Epidermal melanocyte (primary cell): Measurements from ENCODE around the gene LRRC1.

Source experiments
- DNase-seq: peaks from one replicate; pipeline ENCODE4 v3.0.0; 2011; ENCODE audit warnings: low spot score; ENCODE audit not compliant: insufficient read length

The LRRC1 gene

GRCh38 chr6:53878808-53879207, 84.0 kb downstream of the LRRC1 start:
- DNase-seq, result no peak

- no peak for DNase-seq
Measured at GRCh38 chr6:53879608-53880007, 84.8 kb downstream of the LRRC1 start.

- no peak for DNase-seq
Measured at GRCh38 chr6:53887316-53887715, 92.5 kb downstream of the LRRC1 start.

DNA sequence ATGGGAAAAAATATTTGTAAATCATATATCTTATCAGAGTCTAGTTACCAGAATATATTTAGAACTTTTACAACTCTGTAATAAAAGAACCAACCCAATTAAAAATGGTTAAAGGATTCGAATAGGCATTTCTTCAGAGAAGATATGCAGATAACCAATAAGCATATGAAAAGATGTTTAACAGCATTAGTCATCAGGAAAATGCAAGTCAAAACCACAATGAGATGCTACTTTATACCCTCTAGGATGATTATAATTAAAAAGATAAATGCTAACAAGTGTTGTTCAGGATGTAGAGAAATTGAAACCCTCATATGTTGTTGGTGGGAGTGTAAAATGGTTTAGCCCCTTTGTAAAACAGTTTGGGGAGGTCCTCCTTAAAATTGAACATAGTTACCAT, 94.1 kb downstream of the LRRC1 start:
- DNase-seq, result no peak

DNA sequence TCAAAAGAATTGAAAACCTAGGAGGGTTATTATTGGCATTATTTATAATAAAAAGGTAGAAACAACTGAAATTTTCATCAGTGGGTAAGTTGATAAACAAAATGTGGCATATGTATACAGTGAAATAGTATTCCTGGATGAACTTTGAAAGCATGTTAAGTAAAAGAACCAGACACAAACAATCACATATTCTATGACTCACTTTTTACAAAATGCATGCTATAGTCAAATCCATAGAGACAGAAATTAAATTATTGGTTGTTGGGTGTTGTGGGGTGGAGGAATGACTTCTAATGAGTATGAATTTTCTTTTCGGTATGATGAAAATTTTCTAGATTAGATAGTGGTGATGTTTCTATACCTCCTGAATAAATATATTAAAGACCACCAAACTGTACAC, 94.6 kb downstream of the LRRC1 start:
- no peak for DNase-seq

GRCh38 chr6:53892707-53893106, 97.9 kb downstream of the LRRC1 start:
- no peak for DNase-seq

DNA sequence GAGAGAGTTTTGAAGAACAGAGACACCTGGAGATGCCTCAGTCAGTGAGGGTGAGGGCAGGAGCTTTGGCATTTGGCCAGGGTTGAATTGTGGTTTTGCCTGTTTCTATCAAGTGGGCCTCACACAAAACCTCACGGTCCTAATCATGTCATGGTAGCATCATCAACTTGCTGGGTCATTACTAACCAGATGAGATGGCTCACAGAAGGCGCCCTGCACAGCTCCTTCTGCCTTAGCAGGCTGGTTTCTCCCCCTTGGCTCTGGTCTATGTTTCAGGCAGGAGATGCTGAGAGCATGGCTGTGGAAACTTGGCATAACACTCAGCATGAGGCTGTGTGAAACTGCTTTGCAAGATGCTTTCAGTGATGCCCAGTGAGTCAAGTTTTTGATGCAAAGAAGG, 99.3 kb downstream of the LRRC1 start:
- DNase-seq, result no peak

DNA sequence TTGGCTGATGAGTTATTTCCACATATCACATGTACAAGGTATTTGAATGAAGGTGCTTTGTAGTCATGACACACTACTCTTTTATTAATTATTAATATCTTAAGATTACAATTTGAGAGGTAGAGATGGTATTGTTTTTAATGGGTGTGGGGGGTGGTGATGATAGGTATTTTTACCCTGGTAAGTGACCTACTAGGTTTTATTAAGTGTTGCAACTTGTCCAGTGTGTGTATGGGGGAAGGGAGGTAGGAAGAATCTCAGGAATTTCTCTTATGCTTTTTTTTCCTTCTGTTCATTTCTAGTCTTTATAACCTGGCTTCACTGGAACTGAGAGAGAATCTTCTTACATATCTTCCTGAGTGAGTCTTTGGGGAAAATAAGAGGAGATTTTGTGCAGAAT, 101.4 kb downstream of the LRRC1 start:
- no peak for DNase-seq

- DNase-seq, result no peak
Measured at GRCh38 chr6:53898026-53898795, 103.4 kb downstream of the LRRC1 start.

DNA sequence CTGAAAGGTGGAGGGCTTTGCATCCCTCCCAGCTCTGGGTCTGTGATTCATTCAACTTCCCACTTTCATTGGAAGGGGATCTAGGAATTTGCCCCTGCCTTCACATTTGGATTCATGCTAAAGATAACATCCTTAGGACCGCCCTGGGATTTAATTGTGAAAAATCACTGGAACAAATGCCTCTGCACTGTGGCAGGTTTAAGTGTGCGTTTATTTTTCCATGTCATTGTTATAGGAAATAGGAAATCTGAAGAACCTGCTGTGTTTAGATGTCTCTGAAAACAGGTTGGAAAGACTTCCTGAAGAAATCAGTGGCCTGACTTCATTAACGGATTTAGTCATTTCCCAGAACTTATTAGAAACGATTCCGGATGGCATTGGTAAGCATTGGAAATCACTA, 104.7 kb downstream of the LRRC1 start:
- DNase-seq, result no peak

- DNase-seq, result no peak
Measured at GRCh38 chr6:53903357-53903756, 108.6 kb downstream of the LRRC1 start.

- no peak for DNase-seq
Measured at GRCh38 chr6:53906103-53906502, 111.3 kb downstream of the LRRC1 start.

DNA sequence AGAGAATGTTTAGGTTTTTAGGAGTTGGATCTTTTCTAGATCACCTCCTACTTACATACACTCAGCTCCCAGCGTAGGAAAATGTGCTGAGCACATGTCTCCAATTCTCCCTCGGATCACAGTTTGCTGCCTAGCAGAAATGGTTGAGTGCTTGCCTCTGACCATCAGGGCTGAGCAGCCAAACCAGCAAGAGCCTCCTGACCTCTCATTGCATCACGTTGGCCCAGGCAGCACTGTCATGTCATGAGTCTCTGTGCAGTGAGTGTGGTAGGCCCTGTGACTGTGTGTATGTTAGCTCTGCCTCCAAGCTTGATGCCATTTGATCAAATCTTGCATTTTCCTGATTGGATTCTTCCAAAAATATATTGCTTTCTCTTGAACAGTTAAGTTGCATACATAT, 112.0 kb downstream of the LRRC1 start:
- peak; percentile 28 for DNase-seq

GRCh38 chr6:53910834-53911233, 116.0 kb downstream of the LRRC1 start:
- no peak for DNase-seq

GRCh38 chr6:53912661-53913060, 117.9 kb downstream of the LRRC1 start:
- peak; percentile 30 for DNase-seq

DNA sequence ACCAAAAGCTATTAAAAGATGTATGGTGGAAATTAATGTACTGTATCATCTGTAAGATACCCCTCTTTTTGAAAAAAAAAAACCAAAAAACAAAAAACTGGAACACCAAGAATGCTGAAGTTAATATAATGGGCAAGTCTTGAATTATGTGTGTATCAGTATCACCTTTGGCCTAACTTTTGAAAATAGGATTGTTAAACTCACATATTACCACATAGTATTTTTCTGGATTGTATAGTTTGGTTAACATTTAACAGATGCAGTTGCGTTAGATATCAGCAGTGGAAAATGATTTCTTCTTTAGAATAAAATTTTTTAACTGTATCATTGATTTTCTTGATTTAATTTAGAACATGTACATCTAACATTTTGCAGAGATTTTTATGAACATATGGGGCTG, 118.5 kb downstream of the LRRC1 start:
- DNase-seq, result no peak

- no peak for DNase-seq
Measured at GRCh38 chr6:53915026-53915691, 120.4 kb downstream of the LRRC1 start.

DNA sequence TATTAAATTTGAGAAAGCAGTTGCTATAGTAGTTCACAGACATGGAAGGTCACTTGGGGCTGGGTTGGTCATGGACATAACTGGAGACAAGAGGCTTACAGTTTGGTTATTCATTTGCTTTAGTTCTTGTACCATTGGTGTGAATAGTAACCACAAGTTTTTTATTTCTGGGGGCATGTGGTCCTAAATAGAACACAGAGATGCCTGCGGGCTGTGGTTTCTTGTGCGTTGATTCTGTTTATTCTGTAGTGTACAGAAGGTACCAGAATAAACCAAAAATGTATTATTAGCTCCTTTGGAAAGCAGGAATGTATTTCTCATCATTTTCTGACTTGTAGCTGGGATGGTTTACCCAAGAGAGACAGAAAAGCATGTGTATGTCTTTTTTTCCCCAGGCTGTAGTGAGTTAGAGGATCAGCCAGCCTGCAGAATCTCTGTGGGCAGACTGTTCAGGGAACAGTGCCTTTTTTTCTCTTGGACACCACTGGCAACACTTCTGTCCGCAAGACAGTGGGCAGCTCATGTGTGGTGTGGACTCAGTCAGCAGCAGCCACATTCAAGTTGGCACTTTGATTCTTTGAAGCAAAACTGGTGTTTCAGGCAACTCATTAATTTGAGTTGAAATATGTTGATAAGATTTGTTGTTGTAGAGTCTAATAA, 122.1 kb downstream of the LRRC1 start:
- peak; percentile 41 for DNase-seq

DNA sequence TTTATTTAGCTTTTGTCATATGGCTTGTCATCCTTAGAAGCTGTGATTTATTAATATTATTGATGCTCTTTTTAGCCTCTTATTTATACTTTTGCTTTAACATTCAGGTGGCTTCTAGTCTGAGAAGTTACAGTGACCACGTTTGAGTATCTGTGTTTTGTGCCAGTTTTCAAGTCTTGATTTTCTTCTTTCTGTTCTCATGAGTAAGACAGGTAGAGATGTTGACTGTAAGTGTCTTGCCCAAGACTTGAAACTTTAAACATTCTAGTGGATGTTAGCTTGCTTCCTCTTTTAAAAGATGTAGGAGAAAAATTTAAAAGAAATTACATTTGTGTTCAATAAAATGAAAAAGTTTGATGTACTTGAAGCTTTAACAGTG, 122.6 kb downstream of the LRRC1 start:
- no peak for DNase-seq

GRCh38 chr6:53918854-53919510, 124.2 kb downstream of the LRRC1 start:
- DNase-seq, result no peak

DNA sequence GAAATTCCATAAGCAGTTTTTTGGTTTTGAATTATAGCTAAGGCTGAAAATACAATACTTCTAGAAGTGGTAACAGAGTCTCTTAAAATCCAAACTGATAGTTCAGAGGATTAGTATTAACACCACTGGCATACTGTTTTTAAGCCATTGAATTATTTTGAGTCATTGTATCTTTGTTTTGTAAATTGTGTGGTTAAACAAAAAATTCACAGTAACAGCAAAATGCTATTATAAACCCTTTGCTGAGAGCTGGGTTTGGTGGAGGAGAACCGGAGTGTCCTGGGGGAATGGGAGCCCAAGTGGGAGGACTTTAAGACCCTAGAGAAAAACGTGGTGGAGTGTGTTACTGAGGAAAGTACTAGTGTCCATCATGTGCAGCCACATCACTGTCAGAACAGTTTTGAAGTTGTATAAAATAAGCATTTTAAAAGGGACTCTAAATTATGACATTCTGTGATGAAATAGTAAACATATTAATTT, 125.1 kb downstream of the LRRC1 start:
- no peak for DNase-seq

DNA sequence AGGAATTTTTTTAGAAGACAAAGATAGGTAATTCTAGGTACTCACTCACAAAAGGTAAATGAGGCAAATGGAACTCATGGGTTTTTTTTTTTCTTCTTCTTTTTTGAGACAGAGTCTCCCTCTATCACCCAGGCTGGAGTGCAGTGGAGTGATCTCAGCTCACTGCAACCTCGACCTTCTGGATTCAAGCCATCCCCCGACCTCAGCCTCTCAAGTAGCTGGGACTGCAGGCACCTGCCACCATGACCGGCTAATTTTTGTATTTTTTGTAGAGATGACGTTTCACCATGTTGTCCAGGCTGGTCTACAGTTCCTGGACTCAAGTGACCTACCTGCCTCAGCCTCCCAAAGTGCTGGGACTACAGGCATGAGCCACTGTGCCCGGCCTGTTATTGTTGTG, 126.1 kb downstream of the LRRC1 start:
- no peak for DNase-seq
